HG02678 (cell line): ENCODE results near the gene MBP.
A peak's percentile ranks its signal among the peaks of the same experiment; 100 is the strongest.

Source experiments
- ATAC-seq: cut with Tn5 transposase; IDR thresholded peaks from one replicate; pipeline ENCODE4 v1.9.1; 2021; ENCODE audit warnings: mild to moderate bottlenecking, moderate library complexity; ENCODE audit not compliant: unreplicated experiment

The MBP gene

GRCh38 chr18:77151772-77152520 is 19.4 kb upstream of the MBP start:
- no peak for ATAC-seq

- no peak for ATAC-seq
Observed at GRCh38 chr18:77151033-77151771, 18.6 kb upstream of the MBP start.

GRCh38 chr18:77150588-77150987 is 18.0 kb upstream of the MBP start:
- no peak for ATAC-seq

GRCh38 chr18:77148289-77148688 is 15.7 kb upstream of the MBP start:
- no peak for ATAC-seq

DNA sequence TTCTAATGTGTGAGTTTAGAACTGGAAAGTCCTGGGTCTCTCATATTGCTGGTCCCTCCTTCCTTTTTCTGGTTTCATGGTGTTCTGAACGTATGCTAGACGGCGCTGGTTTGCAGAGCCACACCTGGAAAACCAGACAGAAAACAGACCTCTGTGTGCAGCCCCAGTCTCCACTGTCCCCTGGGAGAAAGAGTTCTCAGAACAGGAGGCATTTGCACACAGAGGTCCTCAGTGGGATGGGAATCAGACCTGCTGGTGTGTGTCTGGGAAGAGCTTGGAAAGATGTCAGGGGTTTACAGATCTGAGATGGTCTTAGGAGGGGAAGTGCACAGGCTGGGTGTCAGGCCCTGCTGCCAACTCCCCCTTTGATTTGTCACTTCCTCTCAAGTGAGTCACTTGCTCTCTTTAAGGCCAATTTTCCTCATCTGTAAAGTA is 14.9 kb upstream of the MBP start:
- no peak for ATAC-seq

DNA sequence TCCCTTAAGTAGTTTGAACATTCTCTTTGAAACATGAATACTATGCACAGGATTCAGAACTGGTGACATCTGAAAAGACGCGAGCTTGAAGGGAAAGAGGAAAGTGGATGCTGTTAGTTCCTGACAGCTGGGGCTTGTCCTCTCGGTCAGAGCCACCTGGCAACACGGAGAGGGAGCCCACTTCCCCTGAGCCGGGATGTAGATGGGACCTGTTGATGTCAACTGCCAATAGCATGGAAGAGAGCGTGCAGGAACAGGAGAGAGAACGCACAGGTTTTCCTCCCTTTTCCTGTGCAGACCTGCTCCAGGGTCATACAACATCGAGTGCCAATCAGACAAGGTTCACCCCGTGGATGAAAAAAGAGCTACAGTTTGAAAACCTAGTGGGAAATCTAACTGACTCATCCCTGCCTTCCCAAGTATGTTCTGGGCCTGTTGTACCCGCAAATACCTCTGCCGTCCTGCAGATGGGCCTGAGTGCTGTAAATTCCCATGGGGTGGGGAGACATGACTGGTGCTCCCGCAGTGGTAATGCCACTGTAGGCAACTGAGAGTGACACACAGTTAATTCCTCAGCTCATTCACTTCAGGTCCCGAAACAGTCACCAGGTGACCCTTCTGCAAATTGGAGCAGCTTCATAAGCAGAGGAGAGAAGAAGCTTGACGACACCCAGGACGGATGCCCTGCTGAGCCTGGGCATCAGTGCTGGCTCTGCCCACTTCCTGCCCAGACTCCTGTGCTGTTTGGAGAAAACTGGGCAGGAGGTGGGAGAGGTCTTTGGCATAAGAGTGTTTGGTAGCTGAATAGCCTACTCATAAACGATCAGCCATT is 13.9 kb upstream of the MBP start:
- no peak for ATAC-seq

DNA sequence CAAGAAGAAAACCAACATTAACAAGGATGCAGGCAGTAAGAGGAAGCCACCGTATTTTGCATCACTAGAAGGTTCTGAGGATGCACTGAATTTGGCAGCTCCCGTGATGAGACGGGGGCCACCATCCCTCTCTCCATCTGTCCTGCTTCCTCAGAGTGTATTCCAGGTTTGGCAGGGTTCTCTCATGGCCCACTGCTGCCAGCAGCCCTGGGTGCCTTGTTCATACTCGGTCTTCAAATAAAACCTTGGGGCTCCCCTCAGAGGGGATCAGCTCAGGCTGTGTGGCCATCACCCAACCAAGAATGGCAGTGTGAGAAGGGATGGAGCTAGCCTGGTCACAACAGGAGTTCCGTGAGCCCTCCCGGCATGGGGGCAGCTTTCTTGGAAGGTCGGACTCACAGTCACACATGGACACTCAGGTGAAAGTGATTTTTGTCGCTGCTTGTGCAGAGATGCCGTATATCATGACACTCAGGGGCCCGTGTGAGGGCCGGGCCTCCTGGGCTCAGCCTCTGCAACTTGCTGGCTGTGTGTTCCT is 12.8 kb upstream of the MBP start:
- no peak for ATAC-seq

- no peak for ATAC-seq
Observed at GRCh38 chr18:77144451-77145118, 12.0 kb upstream of the MBP start.

GRCh38 chr18:77144046-77144445 is 11.5 kb upstream of the MBP start:
- no peak for ATAC-seq

DNA sequence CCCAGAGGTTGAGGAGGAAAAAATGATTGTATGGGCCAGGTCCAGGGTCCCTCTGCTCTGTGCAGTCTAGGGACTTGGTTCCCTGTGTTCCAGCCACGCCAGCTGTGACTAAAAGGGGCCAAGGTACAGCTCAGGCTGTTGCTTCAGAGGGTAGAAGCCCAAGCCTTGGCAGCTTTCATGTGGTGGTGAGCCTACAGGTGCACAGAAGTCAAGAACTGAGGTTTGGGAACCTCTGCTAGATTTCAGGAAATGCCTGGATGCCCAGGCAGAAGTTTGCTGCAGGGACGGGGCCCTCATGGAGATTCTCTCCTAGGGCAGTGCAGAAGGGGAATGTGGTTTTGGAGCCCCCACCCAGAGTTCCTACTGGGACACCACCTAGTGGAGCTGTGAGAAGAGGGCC is 10.6 kb upstream of the MBP start:
- ATAC-seq = no peak

- no peak for ATAC-seq
Observed at GRCh38 chr18:77141401-77142118, 9.0 kb upstream of the MBP start.

GRCh38 chr18:77140439-77141109 is 8.0 kb upstream of the MBP start:
- peak; percentile 48 for ATAC-seq

- peak; percentile 13 for ATAC-seq
Observed at GRCh38 chr18:77140030-77140429, 7.4 kb upstream of the MBP start.

GRCh38 chr18:77139619-77140018 is 7.0 kb upstream of the MBP start:
- ATAC-seq = no peak

DNA sequence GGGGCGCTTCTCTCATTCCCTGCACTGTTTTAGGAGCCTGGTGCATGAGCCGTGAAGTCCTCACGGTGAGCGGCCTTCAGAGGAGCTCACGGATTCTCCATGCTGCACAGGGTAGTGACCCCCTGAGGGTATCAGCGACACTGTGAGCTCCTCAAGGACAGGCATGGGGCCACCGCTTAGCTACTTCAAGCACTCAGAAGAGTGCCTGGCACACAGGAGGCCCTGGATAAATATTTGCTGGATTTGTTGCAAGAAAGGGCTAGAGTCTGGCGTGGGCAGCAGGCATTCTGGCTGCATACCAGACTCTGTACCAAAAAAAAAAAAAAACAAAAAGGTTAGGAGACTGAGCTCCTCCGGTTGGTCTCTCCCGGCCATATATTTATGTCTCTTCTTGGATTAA is 5.7 kb upstream of the MBP start:
- ATAC-seq = no peak

DNA sequence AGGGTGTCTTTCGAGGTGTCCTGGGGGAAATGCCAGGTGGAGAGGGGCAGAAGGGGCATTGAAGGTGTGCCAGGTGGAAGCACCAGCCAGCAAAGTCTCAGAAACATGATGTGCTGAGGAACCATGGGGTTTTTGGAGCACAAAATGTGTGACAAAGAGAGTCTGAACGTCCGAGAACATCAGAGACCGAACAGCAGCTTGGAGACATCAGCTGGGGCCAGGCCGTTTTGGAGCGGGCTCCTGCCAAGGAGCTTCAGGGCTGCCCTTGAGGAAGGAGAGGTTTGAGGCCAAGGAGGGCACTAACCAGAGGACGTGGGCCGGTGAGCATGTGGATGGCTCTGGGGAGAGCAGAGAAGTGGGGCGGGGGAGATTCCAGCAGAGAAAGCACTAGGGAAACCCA is 5.3 kb upstream of the MBP start:
- no peak for ATAC-seq

DNA sequence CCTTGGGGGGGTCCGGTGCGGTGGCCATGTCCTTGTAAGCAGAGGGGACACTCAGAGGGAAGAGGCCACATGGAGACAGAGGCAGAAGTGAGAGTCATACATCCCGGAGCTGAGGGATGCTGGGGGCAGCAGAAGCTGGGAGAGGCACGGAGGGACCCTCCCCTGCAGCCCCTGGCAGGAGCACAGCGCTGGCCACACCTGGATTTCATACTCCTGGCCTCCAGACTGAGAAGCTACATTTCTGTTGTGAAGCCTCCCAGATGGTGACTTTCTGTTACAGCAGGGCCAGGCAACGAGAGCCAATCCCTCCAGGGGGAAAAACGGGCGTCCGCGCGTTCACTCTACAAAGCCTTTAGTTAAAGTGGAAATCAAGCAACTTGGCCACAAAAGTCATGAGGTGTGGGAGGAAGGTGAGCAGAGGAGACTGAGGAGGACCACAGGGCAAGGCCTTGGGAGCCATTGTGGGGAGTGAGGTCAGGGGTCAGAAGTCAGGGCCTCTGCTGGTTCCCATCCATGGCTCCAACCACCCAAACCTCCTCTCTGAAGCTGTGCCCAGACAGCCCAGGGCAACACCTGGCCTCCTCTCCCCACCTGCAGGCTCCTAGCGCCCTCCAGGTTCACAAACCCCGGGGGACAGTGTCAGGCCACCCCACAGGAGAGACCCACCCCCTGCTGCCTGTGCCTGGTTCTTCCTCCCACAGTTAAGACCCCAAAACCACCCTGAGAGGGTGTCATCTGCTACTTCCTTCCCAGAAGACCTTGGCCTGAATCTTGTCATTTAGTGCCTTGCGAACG is 4.5 kb upstream of the MBP start:
- no peak for ATAC-seq

DNA sequence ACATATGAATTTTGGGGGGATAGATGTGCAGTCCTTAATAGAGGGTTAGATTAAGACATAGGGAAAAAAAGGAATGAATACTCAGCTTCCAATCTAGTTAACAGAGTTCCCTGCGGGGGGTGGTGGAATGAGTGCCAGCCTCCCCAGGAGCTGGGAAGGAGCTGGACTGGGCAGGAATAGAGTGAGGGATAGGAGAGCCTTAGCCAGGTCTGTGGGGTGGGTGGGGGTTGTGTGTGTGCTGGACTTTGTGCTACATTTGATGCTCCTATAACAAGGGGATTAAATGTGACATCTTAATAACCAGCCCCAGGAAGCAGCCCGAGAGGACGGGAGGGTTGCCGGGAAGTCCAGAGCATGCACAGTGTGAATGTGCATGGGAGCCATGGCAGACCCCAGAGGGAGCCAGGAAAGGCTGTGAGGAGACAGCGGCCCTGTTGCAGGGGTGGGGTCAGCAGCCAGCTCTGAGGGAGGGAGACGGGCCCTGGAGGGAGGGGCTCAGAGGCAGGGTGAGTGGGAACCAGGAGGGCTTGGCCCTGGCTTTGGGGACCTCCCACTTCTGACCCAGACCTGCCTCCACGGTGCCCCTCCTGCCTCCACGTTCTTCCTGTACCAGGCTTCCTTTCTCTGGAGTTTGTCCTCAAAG is 3.6 kb upstream of the MBP start:
- ATAC-seq = no peak
